DMS53 (cell line): ENCODE data around the gene PGM5.
"Not testable (repeated sequence)": the region's sequence is repeated elsewhere in the genome, so short reads cannot be mapped to it uniquely, and the experiment has no call there.

Source experiments
- DNase-seq: peaks from one replicate; lab custom pipeline; 2025; lab: John Stamatoyannopoulos, UW

PGM5 gene

DNA sequence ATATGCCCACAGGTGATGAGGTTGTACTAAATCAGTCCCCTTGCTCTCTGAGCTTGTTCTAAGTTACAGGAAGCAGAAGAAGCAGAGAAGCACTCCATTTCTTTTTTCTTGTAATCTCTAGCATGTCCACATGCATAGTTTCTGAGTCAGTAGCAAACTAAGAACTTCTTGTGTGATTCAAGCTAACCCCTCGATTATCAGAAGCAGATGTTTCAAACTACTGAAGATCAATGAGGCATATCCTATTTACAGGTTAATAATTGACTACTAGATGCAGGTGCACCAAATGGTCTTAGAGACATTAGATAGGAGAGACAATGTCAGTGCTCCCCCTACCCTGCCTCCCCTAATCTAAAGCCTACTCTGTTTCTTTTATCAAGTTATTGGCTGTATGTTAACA is 21.3 kb downstream of the PGM5 start:
- DNase-seq: not testable (repeated sequence)

DNA sequence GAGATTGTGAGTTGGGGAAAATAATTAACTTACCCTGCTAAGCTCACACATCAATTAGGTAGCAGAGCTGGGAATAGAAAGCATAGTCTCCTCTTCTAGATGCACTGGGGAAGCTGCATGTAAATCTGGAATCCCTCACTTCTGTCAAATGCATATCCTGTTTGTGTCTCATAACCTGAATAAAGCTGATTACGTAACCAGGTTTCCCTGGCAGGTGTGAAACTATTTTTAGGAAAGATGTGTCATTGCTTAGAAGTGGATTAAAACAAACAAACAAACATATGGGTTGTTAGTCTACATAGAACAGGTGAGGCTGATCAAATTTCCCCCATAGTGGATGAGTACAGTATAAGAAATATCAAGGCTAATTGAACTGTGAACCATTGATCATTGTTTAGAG is 27.5 kb downstream of the PGM5 start:
- not testable (repeated sequence) for DNase-seq

DNA sequence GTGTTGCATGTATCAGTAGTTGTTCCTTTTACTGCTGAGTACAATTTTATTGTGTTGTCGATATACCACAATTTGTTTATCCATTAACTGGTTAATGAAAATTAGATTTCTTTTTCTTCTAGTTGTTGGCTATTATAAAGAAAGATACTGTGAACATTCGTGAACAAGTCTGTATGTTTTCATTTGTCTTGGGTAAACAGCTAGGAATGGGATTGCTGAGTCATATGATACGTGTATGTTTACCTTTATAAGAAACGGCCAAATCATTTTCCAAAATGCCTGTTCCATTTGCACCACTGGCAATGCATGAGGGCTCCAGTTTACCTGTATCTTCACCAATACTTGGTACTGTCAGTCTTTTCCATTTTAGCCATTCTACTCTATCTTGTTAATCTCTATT is 33.1 kb downstream of the PGM5 start:
- DNase-seq: not testable (repeated sequence)

DNA sequence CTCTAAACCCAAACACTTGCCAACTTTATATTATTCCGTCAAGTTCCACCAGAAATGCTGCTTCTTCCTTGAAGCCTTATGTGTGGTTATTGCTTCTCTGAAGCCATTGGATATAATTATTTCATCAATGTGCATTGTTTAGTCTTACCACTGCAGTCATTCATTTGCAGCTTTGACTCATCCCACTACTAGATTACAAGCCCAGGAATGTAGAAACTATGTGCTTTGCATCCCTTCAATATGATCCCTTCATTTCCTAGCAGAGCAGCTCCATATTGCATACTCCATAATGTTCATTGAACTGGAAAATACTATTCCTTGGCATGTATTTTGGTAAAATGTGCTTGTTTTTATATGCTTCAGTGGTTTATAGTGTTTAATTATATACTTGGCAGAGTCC is 34.3 kb downstream of the PGM5 start:
- DNase-seq: not testable (repeated sequence)

DNA sequence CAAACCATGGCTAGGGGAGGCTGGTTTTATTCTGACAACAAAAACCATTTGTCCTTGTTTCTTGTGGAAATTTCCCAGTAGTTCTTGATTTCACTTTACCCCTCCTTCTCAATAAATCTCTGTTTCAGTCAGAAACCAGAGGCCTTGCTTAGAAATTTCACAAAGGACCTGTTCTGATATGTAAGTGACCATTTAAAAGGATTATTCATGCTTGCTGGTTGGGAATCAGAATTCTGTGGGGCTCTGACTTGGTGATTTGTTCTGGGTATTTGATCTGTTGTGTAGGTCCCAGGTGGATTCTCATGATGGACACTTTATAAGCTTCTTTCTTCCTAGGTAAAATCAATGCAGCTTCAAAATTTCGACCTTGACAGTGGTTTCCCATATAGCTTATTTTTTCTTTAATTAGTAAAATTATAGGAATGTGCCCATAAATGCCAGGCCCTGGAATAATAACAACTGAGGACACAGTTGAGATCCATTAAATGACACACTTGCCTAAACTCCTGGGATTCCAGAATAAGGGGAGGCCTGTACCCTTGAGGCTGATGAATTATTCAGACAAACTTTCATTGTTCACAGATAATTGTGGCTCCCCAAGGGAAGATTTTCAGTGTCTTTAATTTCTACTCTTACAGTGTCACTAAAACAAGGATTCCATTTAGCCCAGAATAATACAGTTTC is 40.1 kb downstream of the PGM5 start:
- DNase-seq: not testable (repeated sequence)

DNA sequence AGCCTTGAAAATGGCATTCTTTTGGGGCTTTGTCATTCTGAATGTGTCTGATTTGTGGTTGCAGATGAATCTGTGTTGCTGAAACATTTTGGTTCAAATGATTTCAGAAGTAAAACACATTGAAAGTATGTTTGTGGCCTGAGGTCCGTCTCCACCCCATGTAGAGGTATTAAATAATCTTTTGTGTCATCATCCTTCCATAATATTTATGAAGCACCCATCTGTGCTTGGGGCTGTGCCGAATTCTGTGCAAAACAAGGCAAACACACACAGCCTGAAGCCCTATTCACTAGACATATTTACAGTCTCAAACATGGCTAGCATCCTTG is 40.6 kb downstream of the PGM5 start:
- DNase-seq: not testable (repeated sequence)

DNA sequence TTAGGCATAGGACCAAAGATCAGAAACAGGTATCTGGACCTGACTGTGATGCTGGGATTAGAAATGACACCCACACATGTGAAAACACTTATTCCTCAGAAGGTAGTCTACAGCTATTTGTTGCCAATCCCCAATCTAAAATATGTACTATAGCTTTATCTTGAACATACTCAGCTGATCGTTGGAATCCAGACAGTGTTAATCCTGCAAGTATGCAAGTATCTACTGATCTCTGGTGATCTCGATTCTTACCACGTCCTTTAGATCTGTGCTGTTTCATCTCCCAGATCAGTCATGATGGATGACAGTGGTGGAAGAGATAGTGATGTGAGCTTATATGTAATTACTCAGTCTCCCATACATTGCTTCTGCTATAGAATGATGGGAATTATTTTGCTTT is 41.4 kb downstream of the PGM5 start:
- not testable (repeated sequence) for DNase-seq

DNA sequence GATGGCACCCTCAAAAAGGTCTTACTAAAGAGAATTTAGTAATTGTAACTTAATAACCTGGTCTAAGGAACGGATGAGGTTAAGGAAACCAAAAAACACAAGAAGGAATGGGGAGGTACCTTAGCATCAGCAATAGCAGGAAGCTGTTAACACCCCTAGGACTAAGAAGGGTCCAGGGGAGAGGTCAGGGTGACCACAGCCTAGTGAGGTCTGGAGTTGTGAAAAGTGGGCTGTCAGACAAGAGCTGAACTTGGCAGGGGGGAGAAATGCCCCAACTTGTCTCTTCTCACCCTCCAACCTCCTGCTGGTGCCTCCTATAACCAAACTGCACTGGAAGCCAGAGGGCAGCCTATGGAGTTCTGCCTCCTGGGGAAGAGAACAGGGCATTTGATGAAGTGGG is 41.9 kb downstream of the PGM5 start:
- DNase-seq: not testable (repeated sequence)

DNA sequence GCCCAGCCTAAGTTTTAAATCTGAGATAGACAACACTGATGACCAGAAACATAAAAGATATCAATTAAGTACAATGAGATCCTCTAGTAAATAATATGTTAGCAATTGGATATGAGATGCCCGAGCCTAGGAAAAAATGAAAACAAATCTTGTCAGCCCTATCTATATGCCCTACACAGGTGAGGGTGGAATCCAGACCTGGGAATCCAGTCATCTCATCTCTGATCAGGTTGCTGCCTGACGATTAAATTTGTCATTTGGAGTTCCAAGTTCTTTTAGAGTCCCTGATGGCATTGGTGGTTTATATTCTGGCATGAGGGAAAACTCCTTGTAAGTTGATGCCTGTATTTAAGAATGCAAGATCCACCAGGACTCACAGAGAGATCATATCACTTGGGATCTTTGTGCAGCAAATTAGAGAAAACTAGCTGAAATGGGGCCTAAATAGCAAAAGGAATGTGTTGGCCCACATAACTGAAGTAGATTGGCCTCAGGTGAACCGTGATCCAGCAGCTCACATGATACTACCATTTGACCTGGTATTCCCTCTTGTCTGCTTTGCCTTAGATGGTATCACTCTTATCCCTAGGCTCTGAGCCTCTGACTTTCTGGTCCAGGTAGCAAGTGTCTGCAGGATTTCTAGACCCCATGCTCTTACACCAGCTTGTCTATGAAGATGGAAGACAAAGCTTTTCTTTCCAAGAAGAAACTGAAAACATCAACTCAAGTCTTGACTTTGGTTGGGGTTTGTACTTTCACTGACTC is 48.2 kb downstream of the PGM5 start:
- not testable (repeated sequence) for DNase-seq

DNA sequence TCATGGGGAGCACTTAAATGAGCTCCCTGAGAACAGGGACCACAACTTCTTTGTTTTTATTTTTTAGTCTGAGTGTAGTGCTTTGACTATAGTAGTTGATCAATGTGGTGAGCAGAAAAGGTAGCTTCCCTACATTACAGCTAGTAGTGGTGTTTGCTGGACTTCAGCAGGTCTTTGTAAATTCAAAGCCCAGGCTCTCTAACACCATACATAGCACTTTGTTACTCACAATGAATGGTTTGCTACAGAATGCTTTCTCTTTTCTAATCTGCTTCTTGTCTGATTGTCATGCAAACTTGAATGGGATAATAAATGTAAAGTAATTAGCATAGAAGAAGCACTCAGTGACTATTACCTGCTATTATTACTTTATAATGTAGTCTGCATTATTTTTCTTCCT is 55.5 kb downstream of the PGM5 start:
- DNase-seq: not testable (repeated sequence)

DNA sequence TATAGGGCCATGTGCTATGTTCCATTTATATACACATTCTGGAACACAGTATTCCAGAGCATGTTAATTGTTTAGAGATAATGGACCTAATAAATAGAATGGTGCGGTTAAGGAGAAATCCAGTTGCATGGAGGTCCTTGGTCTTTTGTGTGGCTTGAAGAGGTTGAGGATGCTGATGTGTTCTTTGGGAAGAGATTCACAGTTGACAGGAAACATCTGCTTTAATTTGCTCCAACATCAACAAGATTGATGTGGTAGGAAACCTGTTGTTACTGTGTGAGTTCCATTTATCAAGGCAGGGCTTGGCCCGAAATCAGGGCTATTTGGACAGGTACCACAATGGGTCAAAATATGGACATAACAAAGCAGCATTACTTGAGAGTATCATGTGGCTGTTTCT is 56.3 kb downstream of the PGM5 start:
- DNase-seq: not testable (repeated sequence)

DNA sequence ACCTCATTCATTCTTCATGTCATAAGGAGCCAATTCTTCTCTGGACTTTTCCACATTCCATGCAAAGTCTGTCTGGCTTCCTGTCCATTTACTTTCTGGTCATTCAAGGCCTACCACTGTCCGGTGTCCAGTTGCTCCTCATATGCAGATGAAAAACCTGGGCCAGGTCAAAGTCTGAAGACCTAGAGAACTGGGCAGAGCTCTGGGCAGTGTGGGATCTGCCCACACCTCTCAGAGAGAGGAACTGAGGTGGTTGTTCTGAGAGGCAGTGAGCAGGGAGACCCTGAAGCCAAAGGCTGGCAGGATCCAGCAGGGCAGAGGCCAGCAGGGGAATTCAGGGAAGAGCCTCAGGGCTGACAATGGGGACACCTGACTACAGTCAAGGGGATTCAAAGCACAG is 58.7 kb downstream of the PGM5 start:
- not testable (repeated sequence) for DNase-seq

DNA sequence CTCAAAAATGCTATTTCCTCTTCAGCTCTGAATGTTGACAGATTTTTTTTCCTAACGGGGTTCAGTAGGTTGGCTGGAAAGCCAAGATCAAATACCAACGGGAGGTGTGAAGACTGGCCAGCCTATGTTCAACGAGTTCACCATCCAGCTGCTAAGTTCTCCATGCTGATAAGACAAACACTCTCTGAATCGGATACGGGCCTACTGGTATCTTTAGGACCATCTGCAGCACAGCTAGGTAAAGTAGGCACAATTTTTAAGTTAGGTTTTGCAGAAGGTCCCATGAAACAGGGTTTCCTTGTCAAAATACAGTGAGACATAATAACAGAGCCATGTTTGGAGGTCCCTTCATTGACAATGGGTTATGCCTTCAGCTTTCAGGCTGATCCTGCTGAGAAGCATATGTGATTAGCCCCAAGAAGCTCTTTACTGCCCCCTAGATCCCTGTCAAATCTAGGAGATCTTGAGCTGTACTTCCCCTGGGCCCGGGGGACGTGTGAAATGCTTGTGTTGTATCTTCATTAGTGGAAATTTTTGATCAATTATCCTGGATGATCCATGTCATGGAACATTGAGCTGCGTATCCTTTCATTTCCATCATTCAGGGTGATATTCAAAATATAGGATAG is 60.6 kb downstream of the PGM5 start:
- peak; percentile 60 for DNase-seq

DNA sequence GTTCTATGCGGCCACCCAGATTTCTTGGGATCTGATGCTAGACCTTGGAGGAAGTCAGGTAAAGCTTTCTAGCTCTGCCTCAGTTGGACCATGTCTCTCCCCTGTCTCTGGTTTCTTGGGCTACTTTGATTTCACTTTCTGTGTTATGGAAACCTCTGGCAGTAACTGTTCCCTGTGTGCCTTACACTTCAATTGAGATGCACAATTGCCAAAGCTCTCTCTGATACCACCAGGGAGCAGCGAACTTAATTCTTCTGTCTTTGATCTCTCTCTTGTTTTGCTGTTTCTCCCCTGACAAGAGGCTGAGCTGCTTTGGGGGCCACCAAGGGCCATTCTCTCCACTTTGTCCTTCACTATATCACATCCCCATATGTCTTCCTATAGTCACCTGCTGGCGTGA is 61.4 kb downstream of the PGM5 start:
- DNase-seq: no peak

DNA sequence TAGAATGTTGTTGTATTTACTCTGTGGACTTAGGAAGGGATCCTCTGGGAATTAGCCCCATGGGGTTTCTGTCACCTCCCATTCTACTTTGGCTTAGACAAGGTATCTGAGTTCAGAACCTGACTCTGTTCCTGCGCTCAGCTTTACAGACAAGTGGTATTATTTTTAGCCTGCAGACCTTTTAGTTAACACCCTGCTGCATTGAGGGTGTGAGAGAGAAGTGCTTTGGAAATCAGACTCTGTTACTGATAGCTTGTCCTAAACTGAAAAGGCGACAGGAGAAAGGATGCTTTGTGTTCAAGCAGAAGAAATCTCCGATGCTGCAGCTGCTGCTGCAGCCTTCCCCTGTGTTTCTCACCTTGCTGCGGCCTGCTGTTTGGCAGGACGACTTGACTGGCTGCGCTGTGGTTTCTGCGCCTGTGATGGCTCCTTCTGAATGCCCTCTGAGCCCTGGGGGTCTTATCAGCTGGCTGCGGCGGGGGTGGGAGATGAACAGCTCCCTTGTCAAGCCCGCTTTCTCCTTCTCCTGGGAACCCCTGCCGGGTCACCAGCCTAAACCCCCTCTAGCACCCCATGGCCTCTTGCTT is 61.9 kb downstream of the PGM5 start:
- DNase-seq: no peak

DNA sequence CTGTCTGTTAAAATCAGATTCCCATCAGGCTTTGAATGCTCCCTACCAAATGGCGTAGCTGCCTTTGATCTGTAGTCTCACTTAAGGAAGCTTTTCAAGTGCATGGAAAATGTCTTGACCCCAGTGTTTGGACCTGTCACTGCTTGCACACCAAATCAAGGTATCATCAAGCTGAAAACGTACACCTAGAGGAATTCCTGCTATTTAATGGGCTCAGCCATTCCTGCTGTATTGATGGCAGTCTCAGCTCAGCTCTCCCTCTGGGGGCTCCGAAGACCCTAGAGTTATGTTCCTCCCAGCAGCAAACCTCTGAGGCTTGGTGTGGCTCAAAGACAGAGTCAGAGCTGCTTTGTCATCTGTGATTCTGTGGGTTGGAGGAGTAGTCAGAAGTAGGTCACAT is 63.5 kb downstream of the PGM5 start:
- DNase-seq: no peak

DNA sequence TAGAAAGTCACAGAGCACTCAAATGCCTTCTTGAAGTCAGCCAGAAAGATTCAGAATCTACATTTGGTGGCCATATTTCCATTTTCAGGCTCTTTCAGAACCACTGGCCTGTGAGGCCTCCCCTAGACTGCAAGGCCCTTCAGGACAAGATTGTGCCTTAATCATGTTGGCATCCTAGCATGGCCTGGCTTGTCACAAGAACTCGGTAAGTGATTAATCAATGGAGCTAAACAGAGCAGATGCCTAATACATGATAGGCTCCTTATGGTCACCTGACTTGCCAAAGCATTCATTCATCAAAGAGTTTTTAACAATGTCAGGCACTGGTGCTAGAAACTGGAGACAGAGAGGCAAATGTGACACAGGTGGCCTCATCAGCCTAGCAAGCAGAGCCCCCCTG is 70.3 kb downstream of the PGM5 start:
- DNase-seq: no peak

DNA sequence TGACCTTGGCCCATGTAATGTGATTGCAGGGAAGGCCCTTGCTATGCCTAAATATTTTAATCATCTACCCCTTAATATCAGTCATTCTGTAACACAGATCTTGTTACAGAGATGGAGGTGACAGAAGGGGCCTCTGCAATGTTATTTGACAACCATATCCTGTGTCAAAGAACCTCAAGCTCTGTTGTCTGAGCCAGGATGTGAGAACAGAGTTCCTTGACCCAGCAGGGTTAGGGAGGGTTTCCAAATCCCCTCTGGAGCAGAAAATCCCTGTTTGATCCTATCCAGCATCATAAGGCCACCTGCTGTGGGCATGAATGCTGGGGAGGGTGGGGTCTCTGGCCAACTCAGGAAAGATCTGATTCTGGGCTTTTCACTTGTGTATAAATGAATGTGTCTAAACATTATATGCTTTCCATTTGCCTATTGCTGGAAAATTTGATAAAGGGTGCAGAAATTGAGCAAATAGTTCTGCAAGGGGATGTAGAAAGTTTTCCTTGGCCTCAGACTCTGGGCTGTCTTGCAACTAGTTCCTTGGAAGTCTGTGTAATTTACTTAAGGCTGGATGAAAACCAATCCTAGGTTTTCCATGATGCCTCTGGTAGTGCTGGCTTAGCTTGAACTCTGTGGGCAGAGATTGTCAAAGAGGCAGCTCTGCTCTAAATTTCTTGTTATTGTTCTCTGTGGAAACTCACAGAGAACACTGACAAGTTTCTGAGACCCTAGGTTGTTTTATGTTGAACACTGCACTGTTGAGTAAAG is 71.0 kb downstream of the PGM5 start:
- DNase-seq: no peak

DNA sequence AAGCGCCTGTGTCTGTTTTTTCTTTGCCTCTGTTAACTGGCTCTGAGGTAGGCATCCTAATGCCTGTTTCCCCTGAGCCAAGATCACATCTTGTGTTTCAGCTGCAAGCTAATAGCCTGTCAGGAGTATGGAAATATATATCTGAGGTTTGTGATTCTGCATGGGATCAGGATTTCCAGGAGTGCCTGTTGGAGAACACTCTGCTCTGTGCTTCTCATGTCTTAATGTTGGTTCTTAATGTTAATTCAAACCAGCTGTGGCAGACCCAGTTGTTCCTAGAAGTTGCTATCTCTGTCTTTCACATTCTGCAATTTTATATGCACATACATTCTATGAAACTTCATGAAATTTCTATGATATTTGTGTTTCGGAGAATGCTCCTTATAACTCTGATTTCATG is 72.1 kb downstream of the PGM5 start:
- no peak for DNase-seq

DNA sequence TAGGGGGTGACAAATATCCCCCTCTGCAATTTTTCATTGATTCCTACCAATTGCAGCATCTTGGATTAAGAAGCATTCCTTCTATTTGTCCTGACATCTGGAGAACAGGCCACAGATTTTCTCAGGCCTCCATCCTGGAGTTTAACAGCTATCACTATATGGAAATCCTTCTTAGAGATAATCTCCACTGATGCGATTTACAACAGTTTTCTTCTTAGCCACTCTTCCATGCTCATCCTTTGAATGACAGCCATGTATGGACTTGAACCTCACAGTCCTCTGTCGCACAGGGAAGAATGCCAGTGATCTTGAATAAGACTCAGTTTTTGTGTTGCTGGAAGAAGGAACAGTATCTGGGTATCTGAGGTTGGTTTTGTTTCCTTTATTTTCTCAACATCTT is 73.2 kb downstream of the PGM5 start:
- DNase-seq: no peak

DNA sequence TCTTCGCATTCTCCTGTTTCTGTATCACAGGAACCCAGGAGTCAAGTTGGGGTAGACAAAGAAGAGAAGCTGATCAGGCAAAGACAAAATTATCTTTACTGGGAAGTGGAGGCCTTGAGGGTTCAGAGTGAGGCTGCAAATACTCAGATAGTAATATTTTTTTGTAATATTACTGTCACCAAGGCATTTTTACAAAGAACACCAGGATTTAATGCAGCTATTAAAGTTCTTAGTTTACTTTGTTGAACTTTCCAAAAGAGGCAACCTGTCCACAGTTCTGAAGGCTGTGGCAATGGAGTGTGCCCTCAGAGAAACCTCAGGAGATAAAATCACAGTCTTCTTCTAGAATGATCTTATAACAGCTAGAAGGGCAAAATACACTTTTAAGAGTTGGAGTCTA is 74.9 kb downstream of the PGM5 start:
- no peak for DNase-seq

DNA sequence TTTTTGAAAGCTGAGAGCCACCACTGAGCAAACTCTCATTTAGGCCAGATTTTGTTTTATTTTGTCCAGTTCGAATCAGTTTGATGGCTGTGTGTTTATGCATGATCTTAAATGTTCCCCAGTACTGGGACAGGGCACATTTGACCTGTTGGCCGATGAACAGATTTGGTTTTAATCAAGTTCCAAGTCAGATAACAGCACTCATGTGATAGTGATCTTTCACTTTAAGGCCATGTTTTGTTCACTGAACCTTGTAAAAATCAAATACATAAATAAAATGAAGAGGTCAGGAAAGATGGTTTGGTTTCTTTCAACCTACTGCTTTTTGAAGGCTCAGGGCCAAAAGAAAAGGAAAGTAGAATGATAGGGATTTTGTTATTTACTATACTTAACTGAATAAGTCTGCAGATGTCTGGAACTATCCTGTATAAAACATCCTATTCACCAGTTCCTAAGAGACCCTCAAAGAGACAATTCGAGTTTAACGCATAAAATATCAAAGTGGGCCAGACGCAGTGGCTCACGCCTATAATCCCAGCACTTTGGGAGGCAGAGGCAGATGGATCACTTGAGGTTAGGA is 77.2 kb downstream of the PGM5 start:
- DNase-seq: no peak
